ENCODE data around the gene USP2. TPM values are rescaled to one million over a fixed set of nuclear protein-coding genes. Genes with fewer than 3 reads are reported as not detected.
A peak's percentile ranks its signal among the peaks of the same experiment; 100 is the strongest.

USP2 gene
- total RNA-seq (2014; rRNA removed; shearing (Covaris generic)) (4.3 and 10.6 TPM in 2 replicates), total RNA-seq (2022) (20.6 and 24.5 TPM in 2 replicates), Bru-seq, nascent RNA (percentile 51 among the genes with signal in this experiment), BruChase-seq, experiment 1, labeled RNA remaining after a 6-hour chase (percentile 46 among the genes with signal in this experiment), BruChase-seq, experiment 2, labeled RNA remaining after a 2-hour chase (percentile 56 among the genes with signal in this experiment)
- long read RNA-seq, transcript USP2-204 (12 exons, 1,704 nt) = major isoform, 8 of 18 reads
- long read RNA-seq, partial matches to known transcripts = 2 of 18 reads
- long read RNA-seq, other reads (novel, unspliced or antisense) = 5 of 18 reads

- Histone ChIP-seq H3K4me3 (ENCODE audit: low read depth, low read length, poor library complexity, severe bottlenecking) (peak within 1 kb of the TSS; percentile 69), H3K4me1 (ENCODE audit: insufficient read depth, low read length, poor library complexity, severe bottlenecking) (peaks cover 32% of the 10 kb centered on the region), H3K9me3 (ENCODE audit: low read length) (no peaks in the 10 kb centered on the region), H3K27ac (ENCODE audit: low read depth, low read length, poor library complexity, severe bottlenecking) (no peak within 1 kb of the TSS), H2AFZ (ENCODE audit: low read length) (peak within 1 kb of the TSS; percentile 55), H3K36me3 (ENCODE audit: insufficient read depth, low read length) (no peaks in the 10 kb centered on the region), H4K20me1 (ENCODE audit: insufficient read depth, low read length) (no peaks in the 10 kb centered on the region), H3K4me2 (ENCODE audit: low read length) (peak within 1 kb of the TSS; percentile 80), H3K79me2 (ENCODE audit: insufficient read depth, low read depth, low read length) (no peaks in the 10 kb centered on the region), H3K9me2 (ENCODE audit: insufficient read depth, low read length) (no peaks in the 10 kb centered on the region)
- intact Hi-C loops (cut with micrococcal nuclease; ENCODE audit: unreplicated experiment) = loop anchor here (2.0 kb wide), 1 partner anchor 93 kb away; no protein-coding TSS in a partner anchor
- TF ChIP-seq CTCF (conservative IDR thresholded peaks at IDR 0.05; ENCODE audit: low read length) (peak; percentile 92), EZH2phosphoT487 (IDR thresholded peaks at IDR 0.05; ENCODE audit: borderline replicate concordance, low read depth, low read length) (no peak)
- BruUV-seq (replicated peaks) = no TSS peak
- ChIA-PET POLR2A (interaction anchor here (0.5 to 2.1 kb wide), 5 partner anchors 17 to 930 kb away, joined by 3 to 6 read pairs (median 4); no protein-coding TSS in a partner anchor), CTCF (ENCODE audit: unreplicated experiment) (interaction anchor here (0.6 to 1.2 kb wide), 5 partner anchors 19 to 93 kb away, joined by 3 to 4 read pairs (median 4); no protein-coding TSS in a partner anchor)
- DNase-seq (ENCODE audit: low spot score) = peak; percentile 94
Observed at GRCh38 chr11:119381181-119381988, at the start of gene USP2. Gene USP2 (minus strand): TSS chr11:119381690. CDS start chr11:119373480, 8,210 bp downstream.

- POLR2A ChIA-PET = interaction anchor here (0.7 to 1.4 kb wide), 2 partner anchors 10 to 11 kb away, joined by 3 read pairs; no protein-coding TSS in a partner anchor
- Histone ChIP-seq H3K4me3 (ENCODE audit: low read depth, low read length, poor library complexity, severe bottlenecking) (no peak overlapping the region), H3K9me2 (ENCODE audit: insufficient read depth, low read length) (no peaks in the 10 kb centered on the region), H3K9me3 (ENCODE audit: low read length) (no peaks in the 10 kb centered on the region; the same call in 1 of the 2 replicates), H2AFZ (ENCODE audit: low read length) (no peak overlapping the region), H3K79me2 (ENCODE audit: insufficient read depth, low read depth, low read length) (no peaks in the 10 kb centered on the region), H3K4me2 (ENCODE audit: low read length) (no peak overlapping the region), H3K36me3 (ENCODE audit: insufficient read depth, low read length) (no peaks in the 10 kb centered on the region), H4K20me1 (ENCODE audit: insufficient read depth, low read length) (no peaks in the 10 kb centered on the region), H3K27ac (ENCODE audit: low read depth, low read length, poor library complexity, severe bottlenecking) (no peak overlapping the region), H3K4me1 (ENCODE audit: insufficient read depth, low read length, poor library complexity, severe bottlenecking) (no peaks in the 10 kb centered on the region)
- no peak for DNase-seq (ENCODE audit: low spot score)
- TF ChIP-seq CTCF (conservative IDR thresholded peaks at IDR 0.05; ENCODE audit: low read length) (no peak), EZH2phosphoT487 (IDR thresholded peaks at IDR 0.05; ENCODE audit: borderline replicate concordance, low read depth, low read length) (no peak)
- BruUV-seq (replicated peaks) = no TSS peak
- intact Hi-C loops (cut with micrococcal nuclease; ENCODE audit: unreplicated experiment) = no loop called here
- CTCF ChIA-PET (ENCODE audit: unreplicated experiment) = no interaction called here
Observed at GRCh38 chr11:119427279-119427678, 45.8 kb upstream of the USP2 start.

All from OCI-LY7 (cell line).